Activated CD8-positive, alpha-beta memory T cell treated with anti-CD3 and anti-CD28 coated beads for 24 hours (primary cell): Measurements from ENCODE around the gene CAST.

ENCODE experiments used
- DNase-seq: peaks from one replicate; pipeline ENCODE4 v3.0.0-alpha.2; 2020

Gene CAST

GRCh38 chr5:96675882-96676281 is 13.7 kb downstream of the CAST start:
- no peak for DNase-seq

- no peak for DNase-seq
These were observed 15.3 kb downstream of the CAST start for GRCh38 chr5:96677496-96677895.

GRCh38 chr5:96679293-96679692 is 17.1 kb downstream of the CAST start:
- DNase-seq = no peak

- no peak for DNase-seq
These were observed 18.7 kb downstream of the CAST start for GRCh38 chr5:96680759-96681470.

- DNase-seq = no peak
These were observed 21.2 kb downstream of the CAST start for GRCh38 chr5:96683392-96683791.

GRCh38 chr5:96683810-96684209 is 21.6 kb downstream of the CAST start:
- no peak for DNase-seq

- no peak for DNase-seq
These were observed 24.9 kb downstream of the CAST start for GRCh38 chr5:96687080-96687479.

- DNase-seq = no peak
These were observed 25.8 kb downstream of the CAST start for GRCh38 chr5:96687812-96688453.

- no peak for DNase-seq
These were observed 28.7 kb downstream of the CAST start for GRCh38 chr5:96690861-96691260.

GRCh38 chr5:96691503-96692303 is 29.5 kb downstream of the CAST start:
- DNase-seq = no peak

GRCh38 chr5:96692441-96692840 is 30.3 kb downstream of the CAST start:
- DNase-seq = no peak

- no peak for DNase-seq
These were observed 37.1 kb downstream of the CAST start for GRCh38 chr5:96699186-96699820.

- peak; percentile 88 for DNase-seq
These were observed 40.6 kb downstream of the CAST start for GRCh38 chr5:96702503-96703383.

GRCh38 chr5:96703384-96703920 is 41.3 kb downstream of the CAST start:
- DNase-seq = no peak

- no peak for DNase-seq
These were observed 41.8 kb downstream of the CAST start for GRCh38 chr5:96703995-96704394.

GRCh38 chr5:96706433-96707111 is 44.4 kb downstream of the CAST start:
- no peak for DNase-seq

- no peak for DNase-seq
These were observed 46.4 kb downstream of the CAST start for GRCh38 chr5:96708600-96708999.

- no peak for DNase-seq
These were observed 47.1 kb downstream of the CAST start for GRCh38 chr5:96709152-96709821.

GRCh38 chr5:96712100-96712746 is 50.0 kb downstream of the CAST start:
- DNase-seq = no peak

GRCh38 chr5:96714450-96714849 is 52.3 kb downstream of the CAST start:
- DNase-seq = no peak
